Measurements from ENCODE around the gene ANKS1B.

ANKS1B gene

DNA sequence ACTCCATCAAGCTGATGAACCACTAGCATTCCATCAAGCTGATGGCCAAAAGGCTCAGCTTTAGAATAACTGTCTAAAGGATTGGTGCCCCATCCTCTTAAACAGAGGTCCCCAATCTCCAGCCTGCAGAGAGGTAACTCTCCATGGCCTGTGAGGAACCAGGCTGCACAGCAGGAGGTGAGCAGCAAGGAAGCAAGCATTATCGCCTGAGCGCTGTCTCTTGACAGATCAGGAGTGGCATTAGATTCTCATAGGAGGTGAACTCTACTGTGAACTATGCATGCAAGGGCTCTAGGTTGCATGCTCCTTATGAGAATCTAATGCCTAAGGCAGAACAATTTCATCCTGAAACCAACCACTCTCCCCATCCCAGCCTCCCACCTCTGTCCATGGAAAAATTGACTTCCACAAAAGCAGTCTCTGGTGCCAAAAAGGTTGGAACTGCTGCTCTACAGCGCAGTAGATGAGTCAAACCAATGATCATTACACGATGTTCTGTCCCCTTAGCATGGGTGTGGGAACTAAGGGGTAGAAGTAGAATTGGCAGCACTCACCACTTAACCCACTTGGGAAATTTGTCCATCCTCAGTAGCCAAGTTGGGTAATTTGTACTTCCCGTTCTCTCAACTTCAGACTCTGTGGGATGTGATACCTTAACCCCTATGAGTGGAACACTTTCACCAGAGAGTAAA is 66.9 kb downstream of the ANKS1B start:
- no peak for DNase-seq (ENCODE audit: low spot score)
- ChIA-PET CTCF (no interaction called here), POLR2A (ENCODE audit: low non-redundant PET) (no interaction called here)
- TF ChIP-seq CTCF (conservative IDR thresholded peaks at IDR 0.05; ENCODE audit: low read depth), result no peak
- H3K27ac ChIP-seq, result no peak overlapping the region

GRCh38 chr12:99916555-99916954 is 68.2 kb downstream of the ANKS1B start:
- no peak overlapping the region for H3K27ac ChIP-seq
- TF ChIP-seq CTCF (conservative IDR thresholded peaks at IDR 0.05; ENCODE audit: low read depth), result no peak
- POLR2A ChIA-PET (ENCODE audit: low non-redundant PET), result no interaction called here
- no peak for DNase-seq (ENCODE audit: low spot score)
- CTCF ChIA-PET, result no interaction called here

DNA sequence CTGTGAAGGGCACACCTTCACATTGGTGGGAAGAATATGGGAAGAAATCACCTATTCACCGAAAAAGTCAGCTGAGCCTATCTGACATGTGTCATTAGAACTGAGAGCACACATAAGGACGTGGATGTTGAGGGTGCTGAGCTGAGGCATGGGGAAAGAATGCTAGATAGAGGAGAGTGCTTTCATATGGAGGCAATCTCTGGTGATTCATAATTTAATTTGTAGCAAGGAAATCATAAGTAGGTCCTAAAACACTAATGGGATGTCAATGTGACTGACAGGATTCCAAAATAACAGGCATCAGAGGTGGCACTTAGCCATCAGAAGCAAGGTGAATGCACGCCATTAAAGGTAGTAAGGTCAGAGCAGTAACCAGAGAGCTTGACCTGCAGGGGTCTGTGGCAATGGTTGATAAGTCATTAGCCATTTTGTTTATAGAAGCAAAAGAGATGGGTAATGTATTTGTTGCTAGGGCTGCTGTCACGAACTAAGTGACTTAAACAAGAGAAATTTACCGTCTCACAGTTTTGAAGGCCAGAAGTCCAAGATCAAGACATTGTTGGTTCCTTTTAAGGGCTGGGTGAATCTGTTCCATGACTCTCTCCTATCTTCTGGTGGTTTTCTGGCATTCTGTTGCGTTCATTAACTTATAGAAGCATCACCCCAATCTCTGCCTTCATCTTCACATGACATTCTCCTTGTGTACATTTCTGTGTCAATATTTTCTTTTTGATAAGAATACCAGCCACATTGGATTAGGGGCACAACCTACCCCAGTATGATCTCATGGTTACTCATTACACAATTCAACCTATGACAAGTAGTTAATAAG is 69.3 kb downstream of the ANKS1B start:
- ChIA-PET POLR2A (ENCODE audit: low non-redundant PET) (no interaction called here), CTCF (no interaction called here)
- DNase-seq (ENCODE audit: low spot score), result no peak

DNA sequence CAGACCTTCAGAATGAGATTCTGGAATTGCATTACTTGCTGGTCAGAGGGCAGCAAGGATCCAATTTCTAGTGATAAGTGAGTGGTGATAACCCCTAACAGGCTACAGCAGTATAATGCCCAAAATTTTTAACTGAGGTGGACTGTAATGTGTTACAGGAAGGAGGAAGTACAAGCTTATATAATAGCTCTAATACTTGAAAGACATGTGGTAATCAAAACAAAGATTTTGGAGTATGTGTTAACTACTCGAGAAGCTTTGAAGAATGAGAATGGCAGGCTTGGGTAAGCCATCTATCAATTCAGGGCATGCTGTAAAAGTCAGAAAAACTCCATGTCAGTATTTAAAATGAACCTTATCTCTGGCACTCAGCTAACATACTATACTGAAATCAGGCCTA is 70.5 kb downstream of the ANKS1B start:
- CTCF ChIA-PET, result no interaction called here
- no peak overlapping the region for H3K27ac ChIP-seq
- TF ChIP-seq CTCF (conservative IDR thresholded peaks at IDR 0.05; ENCODE audit: low read depth), result no peak
- DNase-seq (ENCODE audit: low spot score), result no peak
- POLR2A ChIA-PET (ENCODE audit: low non-redundant PET), result no interaction called here

More for the DNA sequence above, 69.3 kb downstream of the ANKS1B start:
- TF ChIP-seq CTCF (conservative IDR thresholded peaks at IDR 0.05; ENCODE audit: low read depth), result no peak
- no peak overlapping the region for H3K27ac ChIP-seq

GRCh38 chr12:99911967-99912366 is 72.8 kb downstream of the ANKS1B start:
- no peak for TF ChIP-seq CTCF (conservative IDR thresholded peaks at IDR 0.05; ENCODE audit: low read depth)
- no peak for DNase-seq (ENCODE audit: low spot score)
- H3K27ac ChIP-seq, result no peak overlapping the region
- POLR2A ChIA-PET (ENCODE audit: low non-redundant PET), result no interaction called here
- CTCF ChIA-PET, result no interaction called here

GRCh38 chr12:99911081-99911480 is 73.7 kb downstream of the ANKS1B start:
- CTCF ChIA-PET, result no interaction called here
- POLR2A ChIA-PET (ENCODE audit: low non-redundant PET), result no interaction called here
- TF ChIP-seq CTCF (conservative IDR thresholded peaks at IDR 0.05; ENCODE audit: low read depth), result no peak
- peak; percentile 44 for DNase-seq (ENCODE audit: low spot score)
- H3K27ac ChIP-seq, result no peak overlapping the region
